Fibroblast of skin of abdomen (primary cell): ENCODE measurements around the gene NRXN3.
A peak's percentile ranks its signal among the peaks of the same experiment; 100 is the strongest.

Source experiments
- DNase-seq: peaks from one replicate; pipeline ENCODE4 v3.0.0-alpha.2; 2013

NRXN3 gene

GRCh38 chr14:79567306-79567705 is 1397.1 kb downstream of the NRXN3 start:
- DNase-seq, result no peak

- DNase-seq, result no peak
These were observed 1398.4 kb downstream of the NRXN3 start for GRCh38 chr14:79568594-79568993.

- DNase-seq, result no peak
These were observed 1398.9 kb downstream of the NRXN3 start for GRCh38 chr14:79569072-79569471.

GRCh38 chr14:79570648-79571047 is 1400.5 kb downstream of the NRXN3 start:
- no peak for DNase-seq

GRCh38 chr14:79571366-79571765 is 1401.2 kb downstream of the NRXN3 start:
- DNase-seq, result no peak

- DNase-seq, result peak; percentile 59
These were observed 1403.3 kb downstream of the NRXN3 start for GRCh38 chr14:79573486-79573885.

GRCh38 chr14:79575032-79575431 is 1404.9 kb downstream of the NRXN3 start:
- no peak for DNase-seq

- DNase-seq, result no peak
These were observed 1406.3 kb downstream of the NRXN3 start for GRCh38 chr14:79576424-79576823.

- no peak for DNase-seq
These were observed 1408.3 kb downstream of the NRXN3 start for GRCh38 chr14:79578470-79578869.

- DNase-seq, result no peak
These were observed 1410.2 kb downstream of the NRXN3 start for GRCh38 chr14:79580414-79580813.

- DNase-seq, result no peak
These were observed 1410.7 kb downstream of the NRXN3 start for GRCh38 chr14:79580906-79581305.

- DNase-seq, result peak; percentile 46
These were observed 1411.9 kb downstream of the NRXN3 start for GRCh38 chr14:79581912-79582576.

- DNase-seq, result peak; percentile 55
These were observed 1413.7 kb downstream of the NRXN3 start for GRCh38 chr14:79583738-79584408.

- DNase-seq, result peak; percentile 92
These were observed 1414.5 kb downstream of the NRXN3 start for GRCh38 chr14:79584679-79585078.

GRCh38 chr14:79585845-79586244 is 1415.7 kb downstream of the NRXN3 start:
- peak; percentile 70 for DNase-seq

GRCh38 chr14:79586416-79586815 is 1416.2 kb downstream of the NRXN3 start:
- DNase-seq, result no peak

- peak; percentile 82 for DNase-seq
These were observed 1416.9 kb downstream of the NRXN3 start for GRCh38 chr14:79586989-79587598.

- DNase-seq, result no peak
These were observed 1417.7 kb downstream of the NRXN3 start for GRCh38 chr14:79587875-79588274.

GRCh38 chr14:79588398-79588797 is 1418.2 kb downstream of the NRXN3 start:
- no peak for DNase-seq

GRCh38 chr14:79596551-79596950 is 1426.4 kb downstream of the NRXN3 start:
- peak; percentile 87 for DNase-seq

GRCh38 chr14:79597566-79597965 is 1427.4 kb downstream of the NRXN3 start:
- no peak for DNase-seq

GRCh38 chr14:79598339-79598738 is 1428.2 kb downstream of the NRXN3 start:
- DNase-seq, result peak; percentile 77

- DNase-seq, result no peak
These were observed 1429.1 kb downstream of the NRXN3 start for GRCh38 chr14:79599239-79599638.

GRCh38 chr14:79600406-79600805 is 1430.2 kb downstream of the NRXN3 start:
- DNase-seq, result no peak
